ENCODE measurements around the gene KIAA0825.
"Not testable (repeated sequence)": the region's sequence is repeated elsewhere in the genome, so short reads cannot be mapped to it uniquely, and the experiment has no call there.

The KIAA0825 gene

GRCh38 chr5:94218374-94218773, 400.0 kb downstream of the KIAA0825 start:
- DNase-seq, result no peak

GRCh38 chr5:94217745-94218144, 400.7 kb downstream of the KIAA0825 start:
- DNase-seq, result no peak

DNA sequence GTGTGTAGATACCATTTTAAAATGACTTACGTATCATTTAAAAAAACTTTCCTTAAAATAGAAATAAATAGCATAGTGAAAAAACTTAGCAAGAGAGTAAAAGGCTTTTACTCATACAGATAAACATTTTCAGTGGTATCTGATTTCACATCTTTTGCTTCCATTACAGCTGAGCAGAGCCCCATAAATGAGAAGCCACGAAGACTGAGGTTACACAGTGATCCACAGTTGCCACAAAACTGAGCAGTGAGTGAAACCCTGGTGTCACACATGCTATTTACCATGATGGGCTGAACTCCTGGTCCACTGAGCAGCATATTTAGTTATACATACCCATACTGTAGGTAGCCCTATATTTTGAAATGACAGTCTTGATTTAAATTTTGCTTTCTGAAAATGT, 401.2 kb downstream of the KIAA0825 start:
- DNase-seq, result no peak

GRCh38 chr5:94212476-94212875, 405.9 kb downstream of the KIAA0825 start:
- DNase-seq, result peak; percentile 29

GRCh38 chr5:94209774-94210355, 408.5 kb downstream of the KIAA0825 start:
- DNase-seq, result peak; percentile 7

DNA sequence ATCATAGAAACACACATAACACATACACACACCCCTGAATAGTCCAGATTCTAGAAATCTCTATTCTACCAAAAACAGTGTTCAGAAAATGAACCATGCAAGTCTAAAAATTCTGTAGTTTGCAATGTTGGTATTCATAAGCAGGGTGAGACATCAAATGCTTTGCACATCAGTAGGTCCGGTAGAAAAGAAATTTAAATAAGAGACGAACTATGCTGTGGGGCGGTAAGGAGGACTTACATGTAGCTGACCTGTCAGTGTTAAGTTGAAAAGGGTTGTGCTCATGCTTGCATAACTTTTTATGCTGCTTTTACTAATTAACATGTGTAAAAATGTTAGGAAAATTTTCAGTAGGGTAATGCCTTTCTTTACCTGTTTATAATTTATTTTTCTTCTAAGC, 409.1 kb downstream of the KIAA0825 start:
- DNase-seq, result no peak

DNA sequence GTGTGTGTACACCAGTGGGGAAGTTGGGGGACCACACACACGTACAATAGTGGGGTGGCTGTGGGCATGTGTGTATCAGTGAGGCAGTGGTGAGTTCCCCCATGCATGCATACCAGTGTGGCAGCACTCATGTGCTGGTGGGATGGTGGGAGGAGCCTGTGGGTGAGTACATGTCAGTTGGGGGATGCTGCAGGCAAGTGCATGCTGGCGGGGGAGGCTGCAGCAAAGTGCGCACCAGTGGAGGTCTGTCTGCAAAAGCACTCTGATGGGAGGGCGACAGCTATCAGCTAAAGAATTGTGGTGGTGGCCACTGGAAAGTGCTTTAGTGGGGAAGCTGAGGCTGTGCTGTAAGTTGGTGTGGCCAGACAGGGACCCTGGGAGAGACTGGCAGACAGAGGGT, 418.8 kb downstream of the KIAA0825 start:
- no peak for DNase-seq

GRCh38 chr5:94197970-94198369, 420.4 kb downstream of the KIAA0825 start:
- DNase-seq, result no peak

- no peak for DNase-seq
These were observed 421.5 kb downstream of the KIAA0825 start for GRCh38 chr5:94196953-94197352.

DNA sequence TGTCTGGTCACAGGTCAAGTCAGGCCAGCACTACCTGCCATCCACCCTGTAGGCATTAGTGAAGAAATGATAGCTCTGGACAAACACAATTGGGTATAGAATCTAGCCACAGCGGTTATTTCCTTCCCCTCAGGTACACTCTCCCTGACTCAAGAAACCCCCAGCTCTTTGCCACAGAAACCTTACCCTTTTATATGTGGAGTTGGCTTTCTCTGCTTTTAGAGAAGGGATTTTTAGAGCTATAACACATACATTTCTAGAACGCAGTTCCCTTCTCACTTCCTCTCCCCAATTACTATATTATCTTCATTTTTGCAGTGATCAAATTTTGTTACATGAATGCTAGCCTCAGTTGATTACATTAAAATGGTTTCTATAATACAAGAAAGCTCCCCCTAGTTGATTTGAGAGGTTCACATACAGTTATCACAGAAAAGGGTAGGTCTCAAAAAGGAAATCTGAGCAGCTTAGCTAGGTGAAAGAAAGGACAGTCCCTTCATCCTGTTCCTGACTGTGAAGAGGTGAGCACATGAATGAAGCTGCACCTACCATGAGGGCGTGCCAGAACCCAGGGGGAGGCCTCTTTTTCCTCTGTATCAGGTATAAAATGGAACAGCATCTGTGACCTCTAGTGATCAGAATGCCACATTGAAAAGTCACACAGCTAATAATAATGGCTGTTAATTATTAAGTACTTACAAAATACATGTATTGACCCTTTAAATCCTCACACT, 425.6 kb downstream of the KIAA0825 start:
- no peak for DNase-seq

- DNase-seq, result no peak
These were observed 426.8 kb downstream of the KIAA0825 start for GRCh38 chr5:94191604-94192003.

DNA sequence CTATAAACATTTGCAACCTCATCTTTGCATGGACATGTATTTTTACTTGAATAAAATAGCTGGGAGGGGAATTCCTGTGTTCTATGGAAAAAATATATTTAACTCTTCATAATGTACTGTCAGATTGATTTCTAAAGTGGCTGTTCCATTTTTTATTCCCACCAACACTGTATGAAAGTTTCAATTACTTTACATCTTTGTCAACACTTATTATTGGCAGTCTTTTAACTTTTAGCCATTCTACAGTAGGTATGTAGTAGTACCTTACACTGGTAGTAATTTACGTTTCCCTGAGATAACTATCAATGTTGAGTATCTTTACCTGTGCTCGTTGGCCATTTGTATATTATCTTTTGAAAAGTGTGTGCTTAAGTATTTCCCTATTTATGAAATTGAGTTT, 429.7 kb downstream of the KIAA0825 start:
- no peak for DNase-seq

DNA sequence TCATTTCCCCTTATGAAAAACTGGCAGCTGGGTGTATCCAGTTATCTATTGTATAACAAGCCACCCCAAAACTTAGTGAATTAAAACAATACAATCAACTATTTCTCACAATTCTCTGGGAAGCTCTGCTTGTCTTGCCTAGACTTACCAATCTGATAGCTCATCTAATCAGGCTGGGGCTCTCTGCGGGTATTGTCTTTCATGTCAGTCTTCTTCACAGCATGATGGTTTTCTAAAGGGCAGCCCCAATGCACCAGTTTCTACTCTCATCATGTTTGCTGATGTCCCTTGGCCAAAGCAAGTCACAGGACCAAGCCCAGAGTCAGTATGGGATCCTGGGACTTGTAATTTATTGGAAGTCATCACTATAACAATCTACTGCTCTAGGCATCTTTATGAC, 433.5 kb downstream of the KIAA0825 start:
- no peak for DNase-seq

DNA sequence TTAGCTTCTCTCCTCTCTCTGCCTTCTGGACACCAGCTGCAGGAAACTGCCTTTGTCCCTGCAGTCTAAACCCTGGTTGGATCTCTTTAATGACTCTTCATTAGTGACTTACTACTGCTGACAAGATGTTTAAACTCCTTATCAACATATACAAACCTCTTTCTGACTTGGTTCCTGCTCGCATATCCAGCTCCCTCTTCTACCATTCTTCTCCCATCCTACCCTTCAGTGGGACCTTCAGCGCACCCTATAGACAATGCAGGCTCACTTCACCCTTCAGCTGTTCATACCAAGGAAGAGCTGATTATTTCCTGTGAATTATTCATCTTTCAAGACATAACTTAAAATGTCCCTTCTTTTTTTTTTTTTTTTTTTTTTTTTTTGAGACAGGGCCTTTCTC, 436.5 kb downstream of the KIAA0825 start:
- peak; percentile 34 for DNase-seq

GRCh38 chr5:94180761-94181160, 437.6 kb downstream of the KIAA0825 start:
- no peak for DNase-seq

GRCh38 chr5:94175912-94176311, 442.5 kb downstream of the KIAA0825 start:
- DNase-seq, result no peak

DNA sequence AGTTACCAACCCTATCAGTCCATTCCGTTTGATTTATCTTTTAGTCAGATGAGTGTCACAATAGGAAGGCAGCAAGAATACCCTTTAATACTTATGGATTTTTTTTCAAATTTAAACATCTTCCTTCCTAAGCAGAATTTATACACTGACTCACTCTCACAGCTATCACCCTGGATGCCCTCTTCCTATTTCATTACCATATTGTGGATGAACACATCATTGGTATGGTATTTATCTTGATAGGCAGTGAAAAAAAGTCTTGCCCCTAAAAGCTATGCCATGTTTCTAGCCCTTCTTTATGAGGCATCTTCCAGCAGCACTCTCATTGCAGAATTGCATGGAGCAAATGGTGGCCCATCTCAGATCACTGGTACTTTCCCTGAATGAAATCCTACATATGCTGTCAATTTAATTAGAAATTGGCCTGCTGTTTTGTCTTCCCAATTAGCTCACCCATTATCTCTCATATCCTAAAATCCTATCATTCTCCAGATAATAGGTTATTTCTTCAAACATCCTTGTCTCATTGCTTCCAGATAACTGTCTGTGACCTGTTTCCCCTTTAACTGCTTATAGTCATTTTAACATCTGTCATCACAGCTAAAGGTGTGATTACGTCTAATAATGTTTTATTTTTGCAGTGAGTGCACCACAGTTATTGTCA, 443.5 kb downstream of the KIAA0825 start:
- no peak for DNase-seq

DNA sequence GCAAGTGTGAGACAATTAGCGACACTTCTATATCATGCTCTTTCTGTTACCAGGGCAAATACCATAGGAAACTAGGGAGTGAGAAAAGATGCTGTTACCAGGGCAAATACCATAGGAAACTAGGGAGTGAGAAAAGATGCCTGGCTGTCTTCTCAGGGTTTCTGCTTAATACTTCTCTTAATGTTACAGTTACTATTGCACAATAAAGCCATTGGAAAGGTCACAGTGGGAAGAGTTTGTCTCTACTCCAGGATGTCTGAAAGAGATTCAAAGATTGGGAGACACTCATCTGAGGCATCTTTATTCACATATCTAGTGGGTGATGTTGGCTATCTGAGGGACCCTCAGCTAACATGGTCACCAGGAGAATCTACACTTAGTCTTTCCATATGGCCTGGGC, 445.3 kb downstream of the KIAA0825 start:
- DNase-seq, result no peak

DNA sequence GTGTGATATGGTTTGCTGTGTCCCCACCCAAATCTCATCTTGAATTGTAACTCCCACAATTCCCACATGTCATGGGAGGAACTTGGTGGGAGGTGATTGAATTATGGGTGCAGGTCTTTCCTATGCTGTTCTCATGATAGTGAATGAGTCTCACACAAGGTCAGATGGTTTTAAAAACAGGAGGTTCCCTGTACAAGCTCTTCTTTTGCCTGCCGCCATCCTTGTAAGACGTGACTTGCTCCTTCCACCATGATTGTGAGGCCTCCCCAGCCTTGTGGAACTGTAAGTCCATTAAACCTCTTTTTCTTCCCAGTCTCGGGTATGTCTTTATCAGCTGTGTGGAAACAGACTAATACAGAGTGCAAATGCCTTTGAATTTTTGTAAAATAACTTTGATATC, 447.3 kb downstream of the KIAA0825 start:
- DNase-seq, result not testable (repeated sequence)

- DNase-seq, result not testable (repeated sequence)
These were observed 448.2 kb downstream of the KIAA0825 start for GRCh38 chr5:94170158-94170557.

- DNase-seq, result no peak
These were observed 450.3 kb downstream of the KIAA0825 start for GRCh38 chr5:94168151-94168550.

DNA sequence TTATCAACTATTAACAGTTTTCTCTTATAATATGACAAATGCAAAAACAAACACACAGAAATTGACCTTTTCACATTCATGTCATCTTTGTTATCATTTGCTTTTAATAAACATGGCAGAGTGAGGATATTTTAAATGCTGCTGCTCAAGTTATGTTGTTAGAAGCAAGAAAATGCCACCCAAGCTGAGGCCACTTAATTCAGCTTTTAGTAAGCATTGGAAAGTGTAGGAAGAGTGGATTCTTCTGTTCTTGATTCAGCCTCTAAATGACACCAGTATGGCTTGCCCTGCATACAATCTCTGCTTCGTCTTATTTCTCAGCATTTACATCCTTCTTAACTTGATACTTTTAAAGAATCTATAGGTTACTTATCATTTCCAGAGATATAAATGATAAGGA, 456.6 kb downstream of the KIAA0825 start:
- DNase-seq, result no peak

DNA sequence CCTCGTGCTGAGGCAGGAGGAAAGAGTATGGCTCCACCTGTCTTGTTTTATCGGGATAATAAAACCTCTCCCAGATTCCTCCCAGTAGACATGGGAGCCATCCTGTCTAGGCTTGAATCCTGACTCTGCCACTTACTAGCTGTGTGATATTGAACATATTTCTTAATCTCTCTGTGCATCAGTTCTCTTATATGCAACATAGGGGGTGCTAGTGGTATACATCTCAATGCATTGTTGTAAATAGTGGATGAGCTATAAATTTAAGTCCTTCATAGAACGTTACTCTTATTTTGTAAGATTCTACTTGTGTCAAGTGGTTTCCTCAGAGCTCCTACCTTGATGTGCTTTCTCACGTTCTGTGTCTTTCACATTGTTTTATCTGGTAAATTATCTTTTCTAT, 459.3 kb downstream of the KIAA0825 start:
- no peak for DNase-seq

All from NCI-H82 (cell line).